HK-2 (cell line): ENCODE results near the gene APC.

ENCODE experiments used
- DNase-seq: peaks from one replicate; pipeline ENCODE4 v3.0.0-alpha.2; 2018; ENCODE audit not compliant: unreplicated experiment

Gene APC

GRCh38 chr5:112737463-112738190 is at the start of gene APC:
Gene APC, plus strand, starts transcription at chr5:112737885. Its CDS starts 17,006 bp downstream, at chr5:112754891.
- DNase-seq: peak; percentile 86

- no peak for DNase-seq
Measured at GRCh38 chr5:112689155-112689909, 48.4 kb upstream of the APC start.

- DNase-seq: no peak
Measured at GRCh38 chr5:112690605-112691338, 46.9 kb upstream of the APC start.

- DNase-seq: no peak
Measured at GRCh38 chr5:112691339-112691680, 46.4 kb upstream of the APC start.

GRCh38 chr5:112691758-112692157 is 45.9 kb upstream of the APC start:
- no peak for DNase-seq

GRCh38 chr5:112692472-112692871 is 45.2 kb upstream of the APC start:
- no peak for DNase-seq

- DNase-seq: no peak
Measured at GRCh38 chr5:112693301-112693700, 44.4 kb upstream of the APC start.

GRCh38 chr5:112694853-112695709 is 42.6 kb upstream of the APC start:
- DNase-seq: no peak

GRCh38 chr5:112696786-112697185 is 40.9 kb upstream of the APC start:
- DNase-seq: no peak

- DNase-seq: no peak
Measured at GRCh38 chr5:112697322-112697721, 40.4 kb upstream of the APC start.

- no peak for DNase-seq
Measured at GRCh38 chr5:112697833-112698232, 39.9 kb upstream of the APC start.

- DNase-seq: no peak
Measured at GRCh38 chr5:112703866-112704820, 33.5 kb upstream of the APC start.

- no peak for DNase-seq
Measured at GRCh38 chr5:112706446-112707016, 31.2 kb upstream of the APC start.

- peak; percentile 90 for DNase-seq
Measured at GRCh38 chr5:112707187-112708102, 30.2 kb upstream of the APC start.

- DNase-seq: no peak
Measured at GRCh38 chr5:112708103-112708622, 29.5 kb upstream of the APC start.

- DNase-seq: no peak
Measured at GRCh38 chr5:112709416-112709815, 28.3 kb upstream of the APC start.

- DNase-seq: no peak
Measured at GRCh38 chr5:112710896-112711295, 26.8 kb upstream of the APC start.

- no peak for DNase-seq
Measured at GRCh38 chr5:112711436-112711835, 26.2 kb upstream of the APC start.

GRCh38 chr5:112713206-112713605 is 24.5 kb upstream of the APC start:
- no peak for DNase-seq
